Measurements from ENCODE around the gene CNP.

- TF ChIP-seq CTCF (IDR thresholded peaks at IDR 0.05) = no peak
- TF ChIP-seq POLR2A (IDR thresholded peaks at IDR 0.05) = no peak
Measured at GRCh38 chr17:41917192-41917591, 49.4 kb upstream of the CNP start.
